Mammary epithelial cell (primary cell): Measurements from ENCODE around the gene CAMTA1.

Experiments
- CTCF ChIP-seq, 2 donors: IDR thresholded peaks in 1 of 2; conservative IDR thresholded peaks in 1 of 2; 2 replicates each; pipeline ENCODE4 v1.5.1; 2011 to 2012; ENCODE audit warnings: inconsistent platforms in 2 of 2, low read length in 2 of 2, mild to moderate bottlenecking in 2 of 2, control low read depth in 1 of 2, low read depth in 1 of 2; ENCODE audit not compliant: insufficient read depth in 1 of 2; ENCODE audit errors: extremely low read depth in 1 of 2
- EZH2 ChIP-seq: IDR thresholded peaks from 2 replicates; pipeline ENCODE4 v1.6.1; 2012; ENCODE audit warnings: low read length, inconsistent platforms, borderline replicate concordance

- TF ChIP-seq CTCF (conservative IDR thresholded peaks at IDR 0.05 in 1 of 2, IDR thresholded peaks at IDR 0.05 in 1 of 2; ENCODE audit: extremely low read depth in 1 of 2, insufficient read depth in 1 of 2, low read depth in 1 of 2, low read length in 2 of 2): no peak
- no peak for TF ChIP-seq EZH2
Measured at GRCh38 chr1:7011826-7012225, 226.6 kb downstream of the CAMTA1 start.
